NCI-H1092 (cell line): ENCODE results near the gene LHX2.

ENCODE experiments used
- DNase-seq: peaks from one replicate; lab custom pipeline; 2025; lab: John Stamatoyannopoulos, UW

Gene LHX2

GRCh38 chr9:123999661-124000060 is 11.9 kb upstream of the LHX2 start:
- no peak for DNase-seq

GRCh38 chr9:124000161-124000783 is 11.3 kb upstream of the LHX2 start:
- no peak for DNase-seq

DNA sequence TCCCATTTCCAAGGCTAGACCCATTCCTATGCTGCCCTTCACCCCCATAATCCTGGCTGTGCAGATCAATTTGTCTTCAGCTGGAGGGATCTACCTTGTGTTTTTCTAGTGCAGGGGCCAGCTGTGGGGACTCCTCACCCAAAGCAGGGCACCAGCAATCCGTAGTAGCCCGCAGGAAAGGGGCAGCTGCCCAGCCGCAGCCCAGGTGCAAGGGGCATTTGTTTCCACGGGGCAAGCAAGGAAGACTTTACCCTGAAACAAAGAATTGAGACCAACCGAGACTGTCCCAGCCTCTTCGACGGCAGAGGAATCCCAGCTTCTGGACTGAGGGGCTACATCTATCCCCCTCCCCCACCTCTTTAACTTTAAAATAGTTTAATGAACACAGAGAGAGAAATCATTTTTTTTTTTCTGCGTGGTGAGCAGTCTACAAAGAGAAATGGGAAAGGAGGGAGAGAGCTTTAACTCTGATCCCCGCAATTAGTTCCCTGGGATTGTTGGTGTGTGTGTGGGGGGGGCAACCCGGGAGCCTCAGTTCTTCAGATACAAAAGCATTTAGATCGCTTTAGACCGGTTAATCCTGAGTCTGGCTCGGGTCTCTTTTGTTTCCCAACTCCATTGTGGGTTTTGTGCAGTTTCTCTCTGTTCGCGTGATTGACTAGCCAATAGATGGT is 10.6 kb upstream of the LHX2 start:
- no peak for DNase-seq

GRCh38 chr9:124001458-124001799 is 10.1 kb upstream of the LHX2 start:
- DNase-seq, result no peak

GRCh38 chr9:124001866-124002525 is 9.6 kb upstream of the LHX2 start:
- no peak for DNase-seq

- no peak for DNase-seq
Measured at GRCh38 chr9:124003636-124004349, 7.8 kb upstream of the LHX2 start.

DNA sequence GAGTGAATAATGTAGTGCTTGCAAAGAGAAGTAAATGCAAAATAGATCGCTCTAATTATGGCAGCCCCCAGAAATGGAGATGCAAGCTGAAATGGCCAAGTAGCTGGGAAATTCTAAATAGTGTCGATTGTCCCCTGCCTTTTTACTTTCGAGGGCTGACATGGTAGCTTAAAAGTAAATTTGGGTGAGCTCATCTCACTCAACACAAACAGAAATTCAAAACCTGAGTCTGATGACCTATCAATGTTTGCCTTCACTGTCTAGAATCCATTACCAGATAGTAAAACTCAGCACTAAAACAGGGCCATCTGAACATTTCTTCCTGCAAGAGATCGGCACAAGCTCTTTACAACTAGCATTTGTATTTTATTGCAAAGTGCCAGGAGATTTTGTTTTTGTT is 7.0 kb upstream of the LHX2 start:
- peak; percentile 57 for DNase-seq

DNA sequence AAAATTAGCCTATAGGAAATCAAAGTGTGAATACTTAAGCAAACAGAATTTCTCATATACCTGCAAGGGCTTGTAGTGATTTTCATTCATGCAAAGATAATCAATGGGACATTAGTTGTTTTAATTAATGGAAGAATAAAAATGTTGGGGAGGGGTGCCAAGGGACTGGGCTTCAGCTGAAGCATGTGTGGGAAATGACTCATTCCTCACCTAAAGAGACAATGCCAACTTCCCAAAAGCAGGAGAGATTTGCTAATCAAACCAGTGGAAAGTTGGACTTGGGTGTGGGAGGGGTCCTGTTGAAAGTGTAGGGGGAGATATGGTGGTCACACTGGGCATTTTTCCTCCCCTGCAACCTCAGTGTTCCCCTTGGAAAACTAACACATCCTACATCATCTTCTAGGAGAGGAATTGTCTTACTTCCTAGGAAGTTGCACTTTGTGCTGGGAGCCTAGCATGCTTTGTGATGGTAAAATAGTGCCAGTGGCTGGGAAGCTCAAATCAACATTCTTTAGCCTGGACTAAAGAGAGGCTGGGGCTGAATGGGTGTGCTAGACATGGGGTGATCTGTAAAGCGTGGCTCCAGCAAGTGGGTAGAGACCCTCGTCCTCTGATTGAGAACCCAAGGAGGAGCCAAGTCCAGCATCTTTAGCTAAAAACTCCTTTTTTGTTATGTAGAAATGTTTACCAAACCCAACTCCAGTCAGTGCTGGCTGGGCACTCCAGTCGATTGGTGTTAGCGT is 6.4 kb upstream of the LHX2 start:
- no peak for DNase-seq

GRCh38 chr9:124006448-124007361 is 4.9 kb upstream of the LHX2 start:
- no peak for DNase-seq

DNA sequence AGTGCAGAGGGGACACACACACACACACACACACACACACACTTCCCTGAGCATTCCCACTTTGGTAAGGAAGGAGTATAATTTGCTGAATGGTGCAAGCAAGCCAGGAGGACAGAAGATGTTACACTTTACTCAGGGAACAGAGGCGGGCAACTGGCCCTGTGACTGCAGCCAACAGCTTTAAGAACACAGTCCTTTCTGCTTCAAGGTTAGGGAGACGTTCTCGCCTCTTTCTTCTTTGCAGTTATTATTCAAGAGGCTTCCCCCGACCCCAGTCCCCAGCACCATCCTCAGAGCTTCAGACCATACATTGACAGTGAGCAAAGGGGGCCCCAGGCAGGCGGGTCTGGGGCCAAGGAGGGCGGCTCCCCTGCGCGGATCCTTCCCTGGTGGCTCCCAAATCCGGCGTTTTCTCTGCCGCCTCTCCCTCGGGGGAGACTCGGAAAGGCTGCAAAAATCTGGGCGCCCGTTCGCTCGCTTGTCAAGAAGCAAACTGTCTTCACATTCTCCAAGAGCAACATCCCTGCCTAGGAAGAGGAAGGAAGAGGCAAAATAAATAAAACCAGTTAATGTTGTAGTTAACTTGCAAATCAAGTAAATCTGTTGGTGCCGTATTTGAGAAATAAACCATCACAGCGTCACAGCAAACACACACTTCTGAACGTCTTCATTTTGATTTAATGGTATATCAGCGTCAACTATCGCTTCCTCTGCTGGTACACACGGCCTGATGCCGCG is 3.8 kb upstream of the LHX2 start:
- no peak for DNase-seq

DNA sequence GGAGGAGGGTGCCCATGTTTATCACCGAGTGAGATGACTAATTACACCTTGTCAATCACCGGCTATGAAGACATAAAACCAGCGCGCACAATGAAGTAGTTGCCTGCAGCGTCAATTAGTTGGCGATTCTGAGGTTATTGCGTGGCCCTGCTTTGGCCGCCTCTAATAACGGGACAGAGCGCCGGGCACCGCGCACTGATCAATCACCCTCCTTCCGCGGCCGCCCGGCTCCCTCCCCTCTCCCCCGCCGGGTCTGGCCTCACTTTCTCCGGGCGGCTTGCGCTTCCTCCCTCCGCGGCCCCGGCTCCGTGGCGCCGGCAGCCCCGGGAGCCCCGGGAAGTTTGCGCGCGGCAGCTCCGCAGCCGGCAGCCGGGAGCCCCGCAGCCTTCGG is 3.3 kb upstream of the LHX2 start:
- DNase-seq, result no peak

DNA sequence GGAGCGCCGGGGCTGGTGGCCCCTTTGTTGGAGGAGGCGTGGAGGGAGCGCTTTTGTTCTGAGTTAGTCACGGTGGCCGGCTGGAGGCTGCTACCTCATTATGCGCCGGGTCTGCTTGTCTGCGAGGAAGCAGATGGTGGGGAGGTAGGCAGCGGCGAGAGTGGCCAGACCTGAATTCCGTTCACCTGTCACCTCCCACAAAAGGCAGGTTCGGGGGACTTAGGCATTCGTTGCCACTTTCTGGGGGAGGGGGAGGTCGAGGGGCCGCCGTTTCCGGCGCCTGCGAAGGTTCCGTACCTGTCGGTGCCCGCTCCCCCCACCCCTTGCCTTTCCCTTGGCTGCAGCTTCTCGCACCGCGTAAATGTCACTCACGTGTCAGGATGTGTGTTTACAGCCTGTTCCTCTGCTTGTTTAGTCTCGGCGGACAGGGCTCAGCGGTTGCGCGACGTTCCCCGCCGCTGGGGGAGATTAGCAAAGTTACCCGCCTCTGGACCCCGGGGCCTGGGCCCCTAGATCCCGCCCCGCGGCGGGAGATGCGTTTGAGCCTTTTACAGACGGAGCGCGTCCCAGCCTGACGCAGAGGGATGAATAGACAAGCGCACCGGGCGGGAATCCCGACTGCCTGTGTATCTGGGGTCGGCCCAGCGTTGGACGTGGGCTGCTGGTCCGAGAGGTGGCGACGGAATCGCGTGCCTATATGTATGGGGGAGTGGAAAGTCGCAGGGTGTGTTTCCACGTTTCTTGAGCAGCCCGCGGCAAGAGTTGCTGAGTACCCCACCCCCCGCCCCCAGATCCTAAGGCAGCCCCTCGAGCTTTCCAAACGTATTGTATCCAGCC is 2.7 kb upstream of the LHX2 start:
- peak; percentile 71 for DNase-seq

- DNase-seq, result no peak
Measured at GRCh38 chr9:124009531-124010217, 1.9 kb upstream of the LHX2 start.

- no peak for DNase-seq
Measured at GRCh38 chr9:124010303-124010664, 1.3 kb upstream of the LHX2 start.

GRCh38 chr9:124010665-124011321 is 775 bp upstream of the LHX2 start:
- peak; percentile 51 for DNase-seq

GRCh38 chr9:124012368-124013301 is 1.1 kb downstream of the LHX2 start:
- no peak for DNase-seq
